Trophoblast cell (in vitro differentiated cells and primary cell): ENCODE measurements around the gene NEUROD1.

Source experiments
- DNase-seq, 2 donors: peaks; one replicate each; pipeline ENCODE4 v3.0.0-alpha.2; 2016
- H2AFZ ChIP-seq: 2 replicates; pipeline ENCODE4 v1.6.1; 2013; ENCODE audit warnings: low read length, moderate library complexity, mild to moderate bottlenecking; ENCODE audit not compliant: insufficient read depth, poor library complexity
- H2AK5ac ChIP-seq: 2 replicates; pipeline ENCODE4 v1.6.1; 2013; ENCODE audit warnings: mild to moderate bottlenecking, low read length
- H2BK120ac ChIP-seq: 2 replicates; pipeline ENCODE4 v1.6.1; 2013; ENCODE audit warnings: low read length, mild to moderate bottlenecking, moderate library complexity; ENCODE audit not compliant: insufficient read depth, poor library complexity
- H2BK12ac ChIP-seq: 2 replicates; pipeline ENCODE4 v1.6.1; 2013; ENCODE audit warnings: mild to moderate bottlenecking, low read length, moderate library complexity
- H2BK5ac ChIP-seq: 2 replicates; pipeline ENCODE4 v1.6.1; 2013; ENCODE audit warnings: low read length, low read depth, moderate library complexity, mild to moderate bottlenecking; ENCODE audit not compliant: poor library complexity
- H3K14ac ChIP-seq: 2 replicates; pipeline ENCODE4 v1.6.1; 2013; ENCODE audit warnings: mild to moderate bottlenecking, low read length
- H3K18ac ChIP-seq: 2 replicates; pipeline ENCODE4 v1.6.1; 2013; ENCODE audit warnings: mild to moderate bottlenecking, low read length
- H3K23ac ChIP-seq: 2 replicates; pipeline ENCODE4 v1.6.1; 2013; ENCODE audit warnings: low read length
- H3K27ac ChIP-seq: 2 replicates; pipeline ENCODE4 v1.5.1; 2013; ENCODE audit warnings: low read depth, mild to moderate bottlenecking, inconsistent platforms, low read length, moderate library complexity
- H3K27me3 ChIP-seq: 2 replicates; pipeline ENCODE4 v1.6.1; 2013; ENCODE audit warnings: inconsistent platforms, mild to moderate bottlenecking, low read length, moderate library complexity; ENCODE audit not compliant: insufficient read depth
- H3K36me3 ChIP-seq, 2 experiments: 1 replicate in 1 of 2; 2 replicates in 1 of 2; pipeline ENCODE4 v1.6.1; 2013; ENCODE audit warnings: low read length in 2 of 2, mild to moderate bottlenecking in 2 of 2, moderate library complexity in 1 of 2; ENCODE audit not compliant: insufficient read depth in 2 of 2, control insufficient read depth in 1 of 2
- H3K4ac ChIP-seq: 2 replicates; pipeline ENCODE4 v1.6.1; 2013; ENCODE audit warnings: low read depth, mild to moderate bottlenecking, low read length, moderate library complexity
- H3K4me1 ChIP-seq, 2 experiments: 1 replicate in 1 of 2; 2 replicates in 1 of 2; pipeline ENCODE4 v1.6.1; 2013; ENCODE audit warnings: low read length in 2 of 2, mild to moderate bottlenecking in 2 of 2, moderate library complexity in 1 of 2; ENCODE audit not compliant: insufficient read depth in 2 of 2, control insufficient read depth in 1 of 2
- H3K4me2 ChIP-seq: 2 replicates; pipeline ENCODE4 v1.6.1; 2013; ENCODE audit warnings: inconsistent platforms, mild to moderate bottlenecking, low read length, moderate library complexity
- H3K4me3 ChIP-seq: 2 replicates; pipeline ENCODE4 v1.5.1; 2013; ENCODE audit warnings: mild to moderate bottlenecking, low read depth, low read length, inconsistent platforms
- H3K79me1 ChIP-seq: one replicate; pipeline ENCODE4 v1.6.1; 2013; ENCODE audit warnings: low read length
- H3K79me2 ChIP-seq: 2 replicates; pipeline ENCODE4 v1.6.1; 2013; ENCODE audit warnings: low read length, mild to moderate bottlenecking; ENCODE audit not compliant: control insufficient read depth, insufficient read depth, poor library complexity
- H3K9ac ChIP-seq: 2 replicates; pipeline ENCODE4 v1.6.1; 2013; ENCODE audit warnings: mild to moderate bottlenecking, low read length
- H3K9me3 ChIP-seq: 2 replicates; pipeline ENCODE4 v1.6.1; 2013; ENCODE audit warnings: low read depth, mild to moderate bottlenecking, control low read depth, inconsistent platforms, low read length; ENCODE audit not compliant: insufficient read depth
- H4K12ac ChIP-seq: 2 replicates; pipeline ENCODE4 v1.6.1; 2013; ENCODE audit warnings: low read depth, mild to moderate bottlenecking, low read length, moderate library complexity
- H4K8ac ChIP-seq: 2 replicates; pipeline ENCODE4 v1.6.1; 2013; ENCODE audit warnings: low read depth, mild to moderate bottlenecking, low read length, moderate library complexity
- H4K91ac ChIP-seq: one replicate; pipeline ENCODE4 v1.6.1; 2013; ENCODE audit warnings: low read depth, mild to moderate bottlenecking, low read length, moderate library complexity
- WGBS: extraction: QIAGEN DNeasy Blood & Tissue Kit; methylation state at CpG from one replicate; pipeline ENCODE4 v1.1.7; 2013; ENCODE audit warnings: missing lambda C conversion rate; ENCODE audit not compliant: insufficient read length, insufficient coverage; ENCODE audit errors: extremely low coverage; 5-methylcytosine and 5-hydroxymethylcytosine counted together

Gene NEUROD1

GRCh38 chr2:181662287-181662686, 18.0 kb downstream of the NEUROD1 start:
- H3K4ac ChIP-seq: no peak overlapping the region
- WGBS: no CpG with 5 or more reads among the region's 2 CpGs
- peaks cover 2% of the 10 kb centered on the region for H3K27me3 ChIP-seq
- no peak overlapping the region for H2AK5ac ChIP-seq
- H2BK12ac ChIP-seq: no peak overlapping the region
- H4K12ac ChIP-seq: no peak overlapping the region
- no peaks in the 10 kb centered on the region for H3K79me2 ChIP-seq
- H2BK120ac ChIP-seq: no peak overlapping the region
- no peak overlapping the region for H3K18ac ChIP-seq
- H3K36me3 ChIP-seq: no peaks in the 10 kb centered on the region
- no peak overlapping the region for H4K91ac ChIP-seq
- no peak overlapping the region for H3K27ac ChIP-seq
- no peak overlapping the region for H3K9ac ChIP-seq
- no peak overlapping the region for H3K4me3 ChIP-seq
- H3K23ac ChIP-seq: no peak overlapping the region
- H3K9me3 ChIP-seq: no peaks in the 10 kb centered on the region
- no peak overlapping the region for H2AFZ ChIP-seq
- DNase-seq: no peak
- no peak overlapping the region for H4K8ac ChIP-seq
- no peak overlapping the region for H3K4me2 ChIP-seq
- peaks cover 0 to 4% of the 10 kb centered on the region in 2 experiments for H3K4me1 ChIP-seq
- H3K14ac ChIP-seq: no peak overlapping the region
- no peaks in the 10 kb centered on the region for H3K79me1 ChIP-seq
- H2BK5ac ChIP-seq: no peak overlapping the region

- Histone ChIP-seq H3K14ac (no peak overlapping the region), H4K12ac (no peak overlapping the region), H3K9ac (no peak overlapping the region), H4K8ac (no peak overlapping the region), H2AFZ (no peak overlapping the region), H3K23ac (no peak overlapping the region), H3K4me2 (no peak overlapping the region), H2BK120ac (no peak overlapping the region), H3K4me3 (no peak overlapping the region), H3K27ac (no peak overlapping the region), H3K18ac (no peak overlapping the region), H2AK5ac (no peak overlapping the region), H3K4ac (no peak overlapping the region), H3K9me3 (no peaks in the 10 kb centered on the region), H2BK12ac (no peak overlapping the region), H3K36me3 (no peaks in the 10 kb centered on the region), H3K27me3 (peaks cover 2% of the 10 kb centered on the region), H4K91ac (no peak overlapping the region), H3K79me1 (no peaks in the 10 kb centered on the region), H2BK5ac (no peak overlapping the region), H3K79me2 (no peaks in the 10 kb centered on the region), H3K4me1 (peaks cover 3 to 10% of the 10 kb centered on the region in 2 experiments)
- WGBS: no CpG with 5 or more reads among the region's 3 CpGs
- no peak for DNase-seq
Measured at GRCh38 chr2:181660181-181660580, 20.1 kb downstream of the NEUROD1 start.

GRCh38 chr2:181658444-181658843, 21.9 kb downstream of the NEUROD1 start:
- H3K4me3 ChIP-seq: no peak overlapping the region
- no peak for DNase-seq
- no peak overlapping the region for H3K4ac ChIP-seq

GRCh38 chr2:181657379-181657778, 22.9 kb downstream of the NEUROD1 start:
- DNase-seq: no peak
- Histone ChIP-seq H3K23ac (no peak overlapping the region), H3K4me1 (peaks cover 3 to 10% of the 10 kb centered on the region in 2 experiments), H3K9ac (no peak overlapping the region), H3K9me3 (no peaks in the 10 kb centered on the region), H3K4me3 (no peak overlapping the region), H2AK5ac (no peak overlapping the region), H3K4ac (no peak overlapping the region), H4K91ac (no peak overlapping the region), H3K79me2 (no peaks in the 10 kb centered on the region), H4K8ac (no peak overlapping the region), H3K18ac (no peak overlapping the region), H3K36me3 (no peaks in the 10 kb centered on the region), H3K27ac (no peak overlapping the region), H3K79me1 (no peaks in the 10 kb centered on the region), H2AFZ (no peak overlapping the region), H2BK120ac (no peak overlapping the region), H3K4me2 (peak overlapping the region; percentile 67), H2BK12ac (no peak overlapping the region), H2BK5ac (no peak overlapping the region), H3K14ac (no peak overlapping the region), H3K27me3 (peaks cover 2% of the 10 kb centered on the region), H4K12ac (no peak overlapping the region)
- WGBS: no CpG with 5 or more reads among the region's 4 CpGs

More at GRCh38 chr2:181658444-181658843, 21.9 kb downstream of the NEUROD1 start:
- H2BK120ac ChIP-seq: no peak overlapping the region
- no peak overlapping the region for H4K8ac ChIP-seq
- no peaks in the 10 kb centered on the region for H3K79me1 ChIP-seq
- no peak overlapping the region for H2BK12ac ChIP-seq
- H4K91ac ChIP-seq: no peak overlapping the region
- WGBS: no CpG with 5 or more reads among the region's 4 CpGs
- no peak overlapping the region for H2AFZ ChIP-seq
- H3K23ac ChIP-seq: no peak overlapping the region
- no peaks in the 10 kb centered on the region for H3K79me2 ChIP-seq
- no peak overlapping the region for H3K9ac ChIP-seq
- H3K27ac ChIP-seq: no peak overlapping the region
- H3K36me3 ChIP-seq: no peaks in the 10 kb centered on the region
- peaks cover 3 to 10% of the 10 kb centered on the region in 2 experiments for H3K4me1 ChIP-seq
- H4K12ac ChIP-seq: no peak overlapping the region
- H3K9me3 ChIP-seq: no peaks in the 10 kb centered on the region
- H3K18ac ChIP-seq: no peak overlapping the region
- H2AK5ac ChIP-seq: no peak overlapping the region
- no peak overlapping the region for H3K4me2 ChIP-seq
- H2BK5ac ChIP-seq: no peak overlapping the region
- H3K27me3 ChIP-seq: peaks cover 2% of the 10 kb centered on the region
- H3K14ac ChIP-seq: no peak overlapping the region
